CD8-positive, alpha-beta memory T cell (primary cell): Measurements from ENCODE around the gene NOP10. TPM values are rescaled to one million over a fixed set of nuclear protein-coding genes. Genes with fewer than 3 reads are reported as not detected.

ENCODE experiments used
- CTCF ChIA-PET: fragments of 350-600 bp; sonication (Branson Sonifier 250); formaldehyde crosslinking; loops from one replicate; lab custom pipeline; 2021; ENCODE audit warnings: antibody characterized with exemption; lab: Charles Lee
- POLR2A ChIA-PET: fragments of 350-600 bp; sonication (Branson Sonifier 250); formaldehyde crosslinking; loops from one replicate; lab custom pipeline; 2021; ENCODE audit warnings: antibody characterized with exemption; lab: Charles Lee
- DNase-seq, 5 donors: peaks; one replicate each; pipeline versions ENCODE4 v3.0.0 to v3.0.0-alpha.2; 2020 to 2022; ENCODE audit warnings: mixed read lengths in 1 of 5
- H3K27ac ChIP-seq: one replicate; pipeline ENCODE4 v1.7.0; 2013; ENCODE audit warnings: low read depth, mild to moderate bottlenecking, low read length, moderate library complexity
- H3K27me3 ChIP-seq: 2 replicates; pipeline ENCODE4 v1.7.0; 2013; ENCODE audit warnings: low read length, mild to moderate bottlenecking; ENCODE audit not compliant: insufficient read depth, poor library complexity, severe bottlenecking
- H3K36me3 ChIP-seq: 2 replicates; pipeline ENCODE4 v1.7.0; 2013; ENCODE audit warnings: mild to moderate bottlenecking, low read length, moderate library complexity; ENCODE audit not compliant: insufficient read depth
- H3K4me1 ChIP-seq: 2 replicates; pipeline ENCODE4 v1.7.0; 2013; ENCODE audit warnings: mild to moderate bottlenecking, low read length, moderate library complexity; ENCODE audit not compliant: insufficient read depth
- H3K4me3 ChIP-seq: 2 replicates; pipeline ENCODE4 v1.7.0; 2013; ENCODE audit warnings: mild to moderate bottlenecking, low read length
- H3K9me3 ChIP-seq: 2 replicates; pipeline ENCODE4 v1.7.0; 2013; ENCODE audit warnings: mild to moderate bottlenecking, low read length
- H3K27ac Mint-ChIP-seq, 8 donors: one replicate each; pipeline ENCODE4 v1.8.0; 2020 to 2021; ENCODE audit warnings: mixed read lengths in 8 of 8, mild to moderate bottlenecking in 6 of 8, inconsistent platforms in 3 of 8, moderate library complexity in 3 of 8
- H3K27me3 Mint-ChIP-seq, 2 donors: one replicate each; pipeline ENCODE4 v1.8.0; 2020 to 2021; ENCODE audit warnings: mixed read lengths in 2 of 2, mild to moderate bottlenecking in 1 of 2, moderate library complexity in 1 of 2
- H3K36me3 Mint-ChIP-seq, 3 donors: one replicate each; pipeline ENCODE4 v1.8.0; 2020 to 2021; ENCODE audit warnings: mixed read lengths in 3 of 3, inconsistent platforms in 1 of 3, mild to moderate bottlenecking in 1 of 3
- H3K4me1 Mint-ChIP-seq, 3 donors: one replicate each; pipeline ENCODE4 v1.8.0; 2020 to 2021; ENCODE audit warnings: mixed read lengths in 3 of 3, inconsistent platforms in 1 of 3, mild to moderate bottlenecking in 1 of 3
- H3K4me3 Mint-ChIP-seq, 7 donors: one replicate each; pipeline ENCODE4 v1.8.0; 2020 to 2021; ENCODE audit warnings: mixed read lengths in 7 of 7, mild to moderate bottlenecking in 6 of 7, moderate library complexity in 4 of 7, inconsistent platforms in 2 of 7
- H3K9me3 Mint-ChIP-seq, 5 donors: one replicate each; pipeline ENCODE4 v1.8.0; 2020 to 2022; ENCODE audit warnings: mixed read lengths in 5 of 5, mild to moderate bottlenecking in 3 of 5, moderate library complexity in 2 of 5, inconsistent platforms in 1 of 5
- polyA plus RNA-seq: library from polyadenylated mRNA; unstranded; fragments of 300-500 nt; fragmentation: Illumina TruSeq; gene quantifications from one replicate; pipeline ENCODE4 v1.2.3, GENCODE V29; 2021
- total RNA-seq, 2 experiments: library from RNA; stranded (reverse); gene quantifications; one replicate each; pipeline ENCODE4 v1.2.3, GENCODE V29; 2021

NOP10 gene
- total and polyA plus RNA-seq, 3 experiments from 2014 or later, result 284 to 294 (median 292) TPM

DNA sequence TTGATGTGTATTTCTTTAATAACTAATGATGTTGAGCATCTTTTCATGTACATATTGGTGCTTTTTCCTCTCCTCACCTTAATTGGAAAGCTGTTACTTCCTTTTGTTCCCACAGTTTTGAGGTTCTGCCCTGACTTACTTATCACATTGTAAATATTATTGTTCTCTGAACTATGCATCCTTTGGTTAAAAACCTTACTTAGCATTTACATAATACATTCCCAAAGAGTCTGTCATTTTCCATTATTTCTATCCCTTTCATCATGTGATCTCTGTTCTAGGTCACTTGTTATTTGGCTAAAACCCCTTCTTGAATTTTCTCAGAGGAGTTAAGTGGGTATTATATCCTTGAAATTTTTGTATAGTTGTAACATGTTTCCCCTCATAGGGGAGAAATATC, 38.3 kb downstream of the NOP10 start:
- Histone ChIP-seq H3K4me1 (no peaks in the 10 kb centered on the region), H3K36me3 (no peaks in the 10 kb centered on the region), H3K27ac (no peak overlapping the region), H3K27me3 (no peaks in the 10 kb centered on the region), H3K9me3 (no peaks in the 10 kb centered on the region), H3K4me3 (no peak overlapping the region)
- Mint-ChIP-seq H3K9me3 (no peaks in the 10 kb centered on the region), H3K36me3 (peaks cover 0 to 11% (median 4%) of the 10 kb centered on the region in 3 donors), H3K27ac (peak overlapping the region in 1 of 8 donors; percentile 2), H3K4me1 (peaks cover 15 to 39% (median 26%) of the 10 kb centered on the region in 3 donors), H3K4me3 (no peak overlapping the region), H3K27me3 (no peaks in the 10 kb centered on the region)
- no peak for DNase-seq
- POLR2A ChIA-PET, result no interaction called here
- CTCF ChIA-PET, result no interaction called here

DNA sequence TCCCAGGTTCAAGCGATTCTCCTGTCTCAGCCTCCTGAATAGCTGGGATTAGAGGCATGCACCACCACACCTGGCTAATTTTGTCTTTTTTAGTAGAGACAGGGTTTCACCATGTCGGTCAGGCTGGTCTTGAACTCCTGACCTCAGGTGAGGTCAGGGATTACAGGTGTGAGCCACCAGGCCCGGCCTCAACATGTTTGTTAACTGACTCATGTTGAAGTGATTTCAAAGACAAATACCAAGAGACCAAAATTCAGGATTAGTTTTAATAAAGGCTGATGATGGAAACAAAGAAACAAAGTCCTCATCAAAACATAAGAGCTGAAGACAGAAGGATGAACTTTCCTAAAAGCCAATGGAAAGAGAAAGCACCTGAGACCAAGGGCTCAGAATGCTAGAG, 41.9 kb downstream of the NOP10 start:
- CTCF ChIA-PET, result no interaction called here

DNA sequence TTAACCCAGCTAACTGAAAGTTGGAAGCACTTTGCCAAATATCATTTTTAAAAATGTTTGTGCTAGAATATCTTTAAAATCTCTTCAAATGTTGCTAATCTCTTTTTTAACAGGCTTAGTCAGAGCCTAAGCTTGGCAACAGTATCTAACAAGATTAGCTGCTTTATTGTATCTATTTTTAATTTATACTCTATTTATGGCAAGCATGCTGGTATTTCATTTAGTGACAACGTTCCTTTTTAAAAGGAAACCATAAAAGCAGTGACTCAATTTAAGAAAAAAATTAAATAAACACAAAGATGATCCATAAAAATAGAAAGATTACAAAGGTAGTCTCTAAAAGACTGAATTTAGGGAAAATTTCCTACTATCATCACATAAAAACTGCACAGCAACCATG, 45.9 kb downstream of the NOP10 start:
- peaks cover 3% of the 10 kb centered on the region for H3K4me1 ChIP-seq
- H3K4me3 Mint-ChIP-seq, result no peak overlapping the region
- H3K36me3 ChIP-seq, result no peaks in the 10 kb centered on the region
- H3K4me3 ChIP-seq, result no peak overlapping the region
- ChIA-PET POLR2A (interaction anchor here (0.7 kb wide), 1 partner anchor 31 kb away, joined by 4 read pairs; no protein-coding TSS in a partner anchor), CTCF (no interaction called here)
- H3K9me3 Mint-ChIP-seq, result no peaks in the 10 kb centered on the region
- DNase-seq, result no peak
- H3K27me3 ChIP-seq, result no peaks in the 10 kb centered on the region
- H3K27ac ChIP-seq, result no peak overlapping the region
- H3K36me3 Mint-ChIP-seq, result peaks cover 3 to 14% (median 4%) of the 10 kb centered on the region in 3 donors
- no peaks in the 10 kb centered on the region for H3K9me3 ChIP-seq
- H3K4me1 Mint-ChIP-seq, result peaks cover 30 to 40% (median 32%) of the 10 kb centered on the region in 3 donors
- no peak overlapping the region for H3K27ac Mint-ChIP-seq
- H3K27me3 Mint-ChIP-seq, result no peaks in the 10 kb centered on the region

More for the DNA sequence above, 41.9 kb downstream of the NOP10 start:
- peaks cover 3 to 8% (median 4%) of the 10 kb centered on the region in 3 donors for H3K36me3 Mint-ChIP-seq
- Histone ChIP-seq H3K36me3 (no peaks in the 10 kb centered on the region), H3K27ac (no peak overlapping the region), H3K9me3 (no peaks in the 10 kb centered on the region), H3K4me3 (no peak overlapping the region), H3K27me3 (no peaks in the 10 kb centered on the region), H3K4me1 (peaks cover 3% of the 10 kb centered on the region)
- H3K9me3 Mint-ChIP-seq, result no peaks in the 10 kb centered on the region
- H3K27me3 Mint-ChIP-seq, result no peaks in the 10 kb centered on the region
- no peak overlapping the region for H3K4me3 Mint-ChIP-seq
- peaks cover 26 to 51% (median 45%) of the 10 kb centered on the region in 3 donors for H3K4me1 Mint-ChIP-seq
- no peak overlapping the region for H3K27ac Mint-ChIP-seq
- POLR2A ChIA-PET, result no interaction called here
- DNase-seq, result no peak

DNA sequence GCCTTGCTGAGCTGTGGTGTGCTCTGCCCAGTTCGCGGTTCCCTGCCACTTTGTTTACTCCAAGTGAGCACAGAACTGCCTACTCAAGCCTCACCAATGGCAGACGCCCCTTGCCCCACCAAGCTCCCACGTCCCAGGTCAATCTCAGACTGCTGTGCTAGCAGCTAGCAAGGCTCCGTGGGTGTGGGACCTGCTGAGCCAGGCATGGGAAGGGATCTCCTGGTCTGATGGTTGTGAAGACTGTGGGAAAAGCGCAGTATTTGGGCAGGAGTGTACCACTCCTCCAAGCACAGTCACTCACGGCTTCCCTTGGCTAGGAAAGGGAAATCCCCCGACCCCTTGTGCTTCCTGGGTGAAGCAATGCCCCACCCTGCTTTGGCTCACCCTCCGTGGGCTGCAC, 50.3 kb downstream of the NOP10 start:
- H3K9me3 ChIP-seq, result no peaks in the 10 kb centered on the region
- Mint-ChIP-seq H3K36me3 (peaks cover 8 to 23% (median 20%) of the 10 kb centered on the region in 3 donors), H3K27ac (no peak overlapping the region), H3K4me3 (no peak overlapping the region), H3K9me3 (no peaks in the 10 kb centered on the region), H3K4me1 (peaks cover 8 to 18% (median 14%) of the 10 kb centered on the region in 3 donors), H3K27me3 (no peaks in the 10 kb centered on the region)
- no peak for DNase-seq
- no peaks in the 10 kb centered on the region for H3K36me3 ChIP-seq
- ChIA-PET CTCF (no interaction called here), POLR2A (no interaction called here)
- no peak overlapping the region for H3K27ac ChIP-seq
- H3K4me3 ChIP-seq, result no peak overlapping the region
- H3K4me1 ChIP-seq, result peaks cover 3% of the 10 kb centered on the region
- no peaks in the 10 kb centered on the region for H3K27me3 ChIP-seq

Other genes starting within 250 kb of the NOP10 start
- gene EMC7, start 241.3 kb downstream of the NOP10 start, total RNA-seq, result 10 to 100 TPM; 75.0 to 78.9 TPM
- gene EMC7, start 241.3 kb downstream of the NOP10 start, polyA plus RNA-seq, result 128 TPM
- 1 to 10 TPM; 2.8 to 3.2 TPM for gene PGBD4, start 241.1 kb downstream of the NOP10 start, total RNA-seq
- 1.4 TPM for gene PGBD4, start 241.1 kb downstream of the NOP10 start, polyA plus RNA-seq
- 10 to 100 TPM; 42.2 to 43.8 TPM for gene KATNBL1, start 133.0 kb downstream of the NOP10 start, total RNA-seq
- gene KATNBL1, start 133.0 kb downstream of the NOP10 start, polyA plus RNA-seq, result 29.0 TPM
- 100 to 1,000 TPM; 115 TPM for gene EMC4, start 118.1 kb downstream of the NOP10 start, total RNA-seq
- 199 TPM for gene EMC4, start 118.1 kb downstream of the NOP10 start, polyA plus RNA-seq
- 10 to 100 TPM; 19.2 to 20.6 TPM for gene SLC12A6, start 5.4 kb downstream of the NOP10 start, total RNA-seq
- 7.1 TPM for gene SLC12A6, start 5.4 kb downstream of the NOP10 start, polyA plus RNA-seq
- gene NUTM1, start 179 bp upstream of the NOP10 start, total RNA-seq, result not detected
- not detected for gene NUTM1, start 179 bp upstream of the NOP10 start, polyA plus RNA-seq
- gene LPCAT4, start 24.1 kb upstream of the NOP10 start, total RNA-seq, result 10 to 100 TPM; 49.5 to 57.4 TPM
- 17.4 TPM for gene LPCAT4, start 24.1 kb upstream of the NOP10 start, polyA plus RNA-seq
- gene GOLGA8A, start 94.7 kb upstream of the NOP10 start, total RNA-seq, result 100 to 1,000 TPM in 1 of 2 experiments, 10 to 100 TPM in 1; 94.0 to 104 TPM
- 2.6 TPM for gene GOLGA8A, start 94.7 kb upstream of the NOP10 start, polyA plus RNA-seq
- gene GOLGA8B, start 240.5 kb upstream of the NOP10 start, total RNA-seq, result 100 to 1,000 TPM; 132 to 136 TPM
- gene GOLGA8B, start 240.5 kb upstream of the NOP10 start, polyA plus RNA-seq, result 4.7 TPM